Activated CD8-positive, alpha-beta memory T cell treated with anti-CD3 and anti-CD28 coated beads for 1 hour (primary cell): ENCODE data around the gene GHITM.

ENCODE experiments used
- DNase-seq, 2 donors: peaks; one replicate each; pipeline ENCODE4 v3.0.0-alpha.2; 2020; ENCODE audit warnings: low read depth in 1 of 2; ENCODE audit errors: extremely low read depth in 1 of 2

The GHITM gene

GRCh38 chr10:84198206-84198915 lies 59.1 kb downstream of the GHITM start:
- DNase-seq, result no peak

- no peak for DNase-seq
These were observed 61.4 kb downstream of the GHITM start for GRCh38 chr10:84200537-84201243.

- no peak for DNase-seq
These were observed 61.9 kb downstream of the GHITM start for GRCh38 chr10:84201244-84201606.

GRCh38 chr10:84201682-84202081 lies 62.4 kb downstream of the GHITM start:
- DNase-seq, result no peak

- no peak for DNase-seq
These were observed 63.0 kb downstream of the GHITM start for GRCh38 chr10:84202349-84202748.
